Activated CD8-positive, alpha-beta memory T cell treated with anti-CD3 and anti-CD28 coated beads for 1 hour (primary cell): ENCODE results near the gene SLC9A4.

ENCODE experiments used
- DNase-seq, 2 donors: peaks; one replicate each; pipeline ENCODE4 v3.0.0-alpha.2; 2020; ENCODE audit warnings: low read depth in 1 of 2; ENCODE audit errors: extremely low read depth in 1 of 2

SLC9A4 gene

GRCh38 chr2:102498414-102498813, 25.4 kb downstream of the SLC9A4 start:
- no peak for DNase-seq

- no peak for DNase-seq
Measured at GRCh38 chr2:102499558-102499957, 26.5 kb downstream of the SLC9A4 start.

- DNase-seq: no peak
Measured at GRCh38 chr2:102502576-102502975, 29.6 kb downstream of the SLC9A4 start.

- DNase-seq: no peak
Measured at GRCh38 chr2:102504833-102505232, 31.8 kb downstream of the SLC9A4 start.

GRCh38 chr2:102505290-102505689, 32.3 kb downstream of the SLC9A4 start:
- DNase-seq: no peak

- DNase-seq: no peak
Measured at GRCh38 chr2:102506743-102507142, 33.7 kb downstream of the SLC9A4 start.

GRCh38 chr2:102508863-102509262, 35.8 kb downstream of the SLC9A4 start:
- DNase-seq: no peak

GRCh38 chr2:102509749-102510148, 36.7 kb downstream of the SLC9A4 start:
- DNase-seq: no peak

- no peak for DNase-seq
Measured at GRCh38 chr2:102510791-102511575, 38.0 kb downstream of the SLC9A4 start.

- DNase-seq: no peak
Measured at GRCh38 chr2:102512161-102512560, 39.1 kb downstream of the SLC9A4 start.

- no peak for DNase-seq
Measured at GRCh38 chr2:102513355-102513939, 40.4 kb downstream of the SLC9A4 start.

GRCh38 chr2:102514061-102514785, 41.2 kb downstream of the SLC9A4 start:
- DNase-seq: no peak

- DNase-seq: no peak
Measured at GRCh38 chr2:102515851-102516250, 42.8 kb downstream of the SLC9A4 start.

GRCh38 chr2:102518170-102518569, 45.1 kb downstream of the SLC9A4 start:
- no peak for DNase-seq

GRCh38 chr2:102520009-102520408, 47.0 kb downstream of the SLC9A4 start:
- DNase-seq: no peak

- no peak for DNase-seq
Measured at GRCh38 chr2:102520801-102521200, 47.8 kb downstream of the SLC9A4 start.

- DNase-seq: no peak
Measured at GRCh38 chr2:102522162-102522561, 49.1 kb downstream of the SLC9A4 start.

GRCh38 chr2:102522890-102523289, 49.9 kb downstream of the SLC9A4 start:
- no peak for DNase-seq

GRCh38 chr2:102523651-102524050, 50.6 kb downstream of the SLC9A4 start:
- DNase-seq: no peak

GRCh38 chr2:102527086-102527485, 54.1 kb downstream of the SLC9A4 start:
- no peak for DNase-seq

- DNase-seq: no peak
Measured at GRCh38 chr2:102538491-102538890, 65.5 kb downstream of the SLC9A4 start.

- no peak for DNase-seq
Measured at GRCh38 chr2:102540882-102541281, 67.9 kb downstream of the SLC9A4 start.
